GM20000 (cell line): ENCODE results near the gene NPM3.
A peak's percentile ranks its signal among the peaks of the same experiment; 100 is the strongest.

Experiments
- DNase-seq: peaks from one replicate; pipeline ENCODE4 v3.0.0; 2012; ENCODE audit warnings: low spot score
- TF ChIP-seq, protein P1 (sequence below): IDR thresholded peaks from 2 replicates; pipeline ENCODE4 v1.5.1; 2012; ENCODE audit warnings: mild to moderate bottlenecking, control low read depth; ENCODE audit errors: extremely low read depth, missing control alignments

Gene NPM3

DNA sequence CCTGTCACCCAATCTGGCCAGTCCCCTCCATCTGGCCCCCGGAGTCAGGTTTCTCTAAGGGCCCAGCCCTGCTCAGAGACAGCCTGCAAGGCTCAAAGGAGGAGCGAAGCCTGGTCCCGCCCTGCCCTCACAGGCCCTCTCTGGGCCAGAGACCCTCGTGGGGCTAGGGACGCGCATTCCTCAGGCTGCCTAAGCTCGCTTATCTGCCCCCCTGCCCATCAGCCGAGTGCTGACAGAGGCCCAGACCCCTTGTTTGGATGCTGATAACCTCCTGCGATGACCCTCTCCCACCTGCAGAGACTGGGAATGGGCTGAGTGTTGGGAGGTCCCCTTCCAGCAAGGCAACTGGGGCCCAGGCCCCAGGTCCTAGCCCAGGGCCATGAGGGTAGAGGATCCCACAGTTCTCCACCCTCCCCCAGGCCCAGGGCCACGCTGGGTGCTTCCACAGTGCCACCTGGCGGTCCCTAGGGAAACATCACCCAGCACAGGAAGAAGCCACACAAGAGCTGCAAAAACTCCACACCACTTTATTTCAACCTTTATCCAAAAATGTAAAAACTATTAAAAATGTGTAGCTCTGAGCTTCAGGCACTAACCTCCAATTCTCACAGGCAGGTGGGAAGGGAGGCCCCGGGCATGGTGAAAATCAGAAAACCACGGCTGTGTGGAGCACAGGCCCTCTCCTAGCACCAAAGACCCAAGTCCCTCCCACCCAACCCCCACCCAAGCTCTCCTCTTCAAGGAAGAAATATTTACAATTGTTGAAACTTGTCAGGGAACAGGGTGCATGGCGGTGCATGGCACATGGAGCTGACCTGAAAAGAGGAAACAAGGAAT lies 2.2 kb downstream of the NPM3 start:
- peak; percentile 87 for DNase-seq

GRCh38 chr10:101780187-101780817 lies 2.9 kb downstream of the NPM3 start:
- no peak for DNase-seq
- TF ChIP-seq, protein P1, sequence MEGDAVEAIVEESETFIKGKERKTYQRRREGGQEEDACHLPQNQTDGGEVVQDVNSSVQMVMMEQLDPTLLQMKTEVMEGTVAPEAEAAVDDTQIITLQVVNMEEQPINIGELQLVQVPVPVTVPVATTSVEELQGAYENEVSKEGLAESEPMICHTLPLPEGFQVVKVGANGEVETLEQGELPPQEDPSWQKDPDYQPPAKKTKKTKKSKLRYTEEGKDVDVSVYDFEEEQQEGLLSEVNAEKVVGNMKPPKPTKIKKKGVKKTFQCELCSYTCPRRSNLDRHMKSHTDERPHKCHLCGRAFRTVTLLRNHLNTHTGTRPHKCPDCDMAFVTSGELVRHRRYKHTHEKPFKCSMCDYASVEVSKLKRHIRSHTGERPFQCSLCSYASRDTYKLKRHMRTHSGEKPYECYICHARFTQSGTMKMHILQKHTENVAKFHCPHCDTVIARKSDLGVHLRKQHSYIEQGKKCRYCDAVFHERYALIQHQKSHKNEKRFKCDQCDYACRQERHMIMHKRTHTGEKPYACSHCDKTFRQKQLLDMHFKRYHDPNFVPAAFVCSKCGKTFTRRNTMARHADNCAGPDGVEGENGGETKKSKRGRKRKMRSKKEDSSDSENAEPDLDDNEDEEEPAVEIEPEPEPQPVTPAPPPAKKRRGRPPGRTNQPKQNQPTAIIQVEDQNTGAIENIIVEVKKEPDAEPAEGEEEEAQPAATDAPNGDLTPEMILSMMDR, result no peak

More for the DNA sequence above, 2.2 kb downstream of the NPM3 start:
- TF ChIP-seq, protein P1, result peak; percentile 71

- TF ChIP-seq, protein P1, result peak; percentile 86
- peak; percentile 91 for DNase-seq
These were observed 3.6 kb downstream of the NPM3 start for GRCh38 chr10:101779544-101780186.

GRCh38 chr10:101778781-101779543 lies 4.3 kb downstream of the NPM3 start:
- TF ChIP-seq, protein P1, result no peak
- DNase-seq, result peak; percentile 80

GRCh38 chr10:101778151-101778780 lies 5.0 kb downstream of the NPM3 start:
- DNase-seq, result no peak

DNA sequence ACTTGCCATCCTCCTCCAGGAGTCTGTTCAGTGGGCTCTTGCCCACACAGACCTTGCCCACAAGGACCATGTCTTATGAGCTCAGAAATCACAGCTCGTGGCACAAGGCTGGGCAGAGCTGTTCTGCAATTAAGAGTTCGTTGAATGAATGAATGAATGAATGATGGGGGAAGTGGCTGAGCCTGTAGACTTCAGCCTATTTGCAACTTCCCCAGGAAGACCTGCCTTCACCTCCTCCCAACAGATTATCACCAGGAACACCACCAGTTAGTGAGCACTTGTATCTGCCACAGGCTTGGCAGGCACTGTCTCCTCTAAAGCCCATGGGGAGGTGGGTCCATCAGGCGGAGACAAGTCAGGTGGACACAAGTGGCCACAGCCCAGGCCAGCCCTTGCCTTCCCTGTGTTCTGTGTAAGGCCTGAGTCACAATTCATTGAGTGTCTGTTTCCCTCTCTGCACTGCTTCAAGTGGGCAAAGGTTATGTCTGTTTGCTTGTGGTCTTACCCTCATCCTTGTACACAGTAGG lies 5.6 kb downstream of the NPM3 start:
- TF ChIP-seq, protein P1, result no peak
- no peak for DNase-seq

More at GRCh38 chr10:101778151-101778780, 5.0 kb downstream of the NPM3 start:
- TF ChIP-seq, protein P1, result no peak
